Right atrium auricular region (tissue), 2 donors: ENCODE measurements around the gene PTGDS. TPM values are rescaled to one million over a fixed set of nuclear protein-coding genes. Genes with fewer than 3 reads are reported as not detected.

Experiments used
- DNase-seq: peaks from one replicate; pipeline ENCODE4 v3.0.0-alpha.2; 2019; ENCODE audit warnings: low spot score
- H3K27ac ChIP-seq, 2 donors: fragments of 200-600 bp; sonication (generic); 1 replicate in 1 of 2; 2 replicates in 1 of 2; pipeline ENCODE4 v1.5.1; 2016 to 2019
- H3K27me3 ChIP-seq, 2 donors: fragments of 200-600 bp; sonication (generic); one replicate each; pipeline versions ENCODE4 v1.5.1 to v1.6.0; 2017 to 2019
- H3K36me3 ChIP-seq: fragments of 200-600 bp; sonication (generic); one replicate; pipeline ENCODE4 v1.5.1; 2016
- H3K4me1 ChIP-seq, 2 donors: fragments of 200-600 bp; sonication (generic); one replicate each; pipeline versions ENCODE4 v1.5.1 to v1.6.0; 2017 to 2019
- H3K4me3 ChIP-seq, 2 donors: fragments of 200-600 bp; sonication (generic); 1 replicate in 1 of 2; 2 replicates in 1 of 2; pipeline ENCODE4 v1.5.1; 2017 to 2019; ENCODE audit warnings: mild to moderate bottlenecking in 1 of 2, moderate library complexity in 1 of 2
- H3K9me3 ChIP-seq, 2 donors: fragments of 200-600 bp; sonication (generic); one replicate each; pipeline ENCODE4 v1.5.1; 2019
- CTCF ChIP-seq, 2 donors: fragments of 200-600 bp; sonication (generic); IDR thresholded peaks; one replicate each; pipeline ENCODE4 v1.5.1; 2019; ENCODE audit warnings: antibody characterized with exemption in 2 of 2
- total RNA-seq, 2 donors: library from RNA; depleted of rRNA; stranded (reverse); fragments of >200 nt; gene quantifications; one replicate each; pipeline ENCODE4 v1.1.0, GENCODE V29; 2016

The PTGDS gene
- total RNA-seq, 2 donors from 2014 or later, result 1,799 to 2,426 TPM

GRCh38 chr9:136955943-136956335, 21.4 kb upstream of the PTGDS start:
- Histone ChIP-seq H3K27me3 (no peaks in the 10 kb centered on the region), H3K4me3 (no peak overlapping the region), H3K27ac (no peak overlapping the region), H3K36me3 (no peaks in the 10 kb centered on the region), H3K4me1 (peaks cover 0 to 22% of the 10 kb centered on the region in 2 donors), H3K9me3 (no peaks in the 10 kb centered on the region)
- no peak for DNase-seq
- TF ChIP-seq CTCF (IDR thresholded peaks at IDR 0.05), result no peak

GRCh38 chr9:136956604-136957003, 20.7 kb upstream of the PTGDS start:
- no peak for TF ChIP-seq CTCF (IDR thresholded peaks at IDR 0.05)
- Histone ChIP-seq H3K27ac (no peak overlapping the region), H3K27me3 (no peaks in the 10 kb centered on the region), H3K4me1 (peaks cover 0 to 22% of the 10 kb centered on the region in 2 donors), H3K9me3 (no peaks in the 10 kb centered on the region), H3K4me3 (no peak overlapping the region), H3K36me3 (no peaks in the 10 kb centered on the region)
- DNase-seq, result no peak

GRCh38 chr9:136957461-136957860, 19.8 kb upstream of the PTGDS start:
- no peak for TF ChIP-seq CTCF (IDR thresholded peaks at IDR 0.05)
- no peak for DNase-seq
- peaks cover 0 to 15% of the 10 kb centered on the region in 2 donors for H3K4me1 ChIP-seq
- no peaks in the 10 kb centered on the region for H3K27me3 ChIP-seq
- no peaks in the 10 kb centered on the region for H3K36me3 ChIP-seq
- H3K4me3 ChIP-seq, result no peak overlapping the region
- no peaks in the 10 kb centered on the region for H3K9me3 ChIP-seq
- H3K27ac ChIP-seq, result no peak overlapping the region

- Histone ChIP-seq H3K4me1 (peaks cover 0 to 11% of the 10 kb centered on the region in 2 donors), H3K27me3 (no peaks in the 10 kb centered on the region), H3K4me3 (no peak overlapping the region), H3K27ac (no peak overlapping the region), H3K36me3 (no peaks in the 10 kb centered on the region), H3K9me3 (no peaks in the 10 kb centered on the region)
- no peak for TF ChIP-seq CTCF (IDR thresholded peaks at IDR 0.05)
- no peak for DNase-seq
Measured at GRCh38 chr9:136957901-136958300, 19.4 kb upstream of the PTGDS start.

GRCh38 chr9:136958473-136958872, 18.8 kb upstream of the PTGDS start:
- Histone ChIP-seq H3K4me3 (no peak overlapping the region), H3K27me3 (no peaks in the 10 kb centered on the region), H3K36me3 (no peaks in the 10 kb centered on the region), H3K4me1 (peaks cover 0 to 9% of the 10 kb centered on the region in 2 donors), H3K9me3 (no peaks in the 10 kb centered on the region), H3K27ac (no peak overlapping the region)
- DNase-seq, result no peak
- no peak for TF ChIP-seq CTCF (IDR thresholded peaks at IDR 0.05)
